ENCODE data around the gene RAB11FIP3.

GRCh38 chr16:531494-532125 is 106.2 kb downstream of the RAB11FIP3 start:
- TF ChIP-seq HCFC1 (IDR thresholded peaks at IDR 0.05; ENCODE audit: low read depth, low read length) (no peak), GTF2B (IDR thresholded peaks at IDR 0.05; ENCODE audit: extremely low read depth, insufficient read length) (no peak), ZBTB33 (CRISPR knock-in tag; IDR thresholded peaks at IDR 0.05) (no peak), SMC3 (conservative IDR thresholded peaks at IDR 0.05; ENCODE audit: insufficient read depth, low read depth, low read length) (no peak), SOX6 (IDR thresholded peaks at IDR 0.05) (no peak), TAL1 (IDR thresholded peaks at IDR 0.05) (no peak), CTCF (IDR thresholded peaks at IDR 0.05 in 2 of 3, conservative IDR thresholded peaks at IDR 0.05 in 1 of 3; ENCODE audit: insufficient read depth in 2 of 3, low read depth in 1 of 3, low read length in 3 of 3) (no peak)

All from K562 (cell line).